Effector memory CD8-positive, alpha-beta T cell (primary cell): ENCODE measurements around the gene PPP2R2C.

ENCODE experiments used
- ATAC-seq: fragments of 150-1000 bp; cut with Tn5 transposase; replicated peaks from 2 replicates; pipeline ENCODE4 v1.10.0; 2021; ENCODE audit warnings: mild to moderate bottlenecking, moderate library complexity
- DNase-seq, 3 experiments: peaks; one replicate each; pipeline ENCODE4 v3.0.0; 2021
- H3K27ac Mint-ChIP-seq, 2 donors: one replicate each; pipeline ENCODE4 v1.8.0; 2022; ENCODE audit warnings: mild to moderate bottlenecking in 2 of 2, mixed read lengths in 2 of 2, moderate library complexity in 2 of 2
- H3K27me3 Mint-ChIP-seq, 2 donors: one replicate each; pipeline ENCODE4 v1.8.0; 2022; ENCODE audit warnings: mixed read lengths in 2 of 2
- H3K36me3 Mint-ChIP-seq: one replicate; pipeline ENCODE4 v1.8.0; 2022; ENCODE audit warnings: mild to moderate bottlenecking, moderate library complexity, mixed read lengths; ENCODE audit not compliant: insufficient read depth
- H3K4me1 Mint-ChIP-seq, 2 donors: one replicate each; pipeline ENCODE4 v1.8.0; 2022; ENCODE audit warnings: low read depth in 2 of 2, mixed read lengths in 2 of 2
- H3K4me3 Mint-ChIP-seq, 2 donors: one replicate each; pipeline ENCODE4 v1.8.0; 2022; ENCODE audit warnings: mild to moderate bottlenecking in 2 of 2, mixed read lengths in 2 of 2, moderate library complexity in 2 of 2
- H3K9me3 Mint-ChIP-seq, 2 donors: one replicate each; pipeline ENCODE4 v1.8.0; 2022; ENCODE audit warnings: mixed read lengths in 2 of 2

The PPP2R2C gene

GRCh38 chr4:6301732-6302442 lies 170.5 kb downstream of the PPP2R2C start:
- DNase-seq (no peak), ATAC-seq (no peak)
- no peak overlapping the region for H3K27ac Mint-ChIP-seq
- no peak overlapping the region for H3K4me3 Mint-ChIP-seq
- H3K4me1 Mint-ChIP-seq, result peaks cover 0 to 2% of the 10 kb centered on the region in 2 donors
- peaks cover 7 to 19% of the 10 kb centered on the region in 2 donors for H3K27me3 Mint-ChIP-seq
- H3K9me3 Mint-ChIP-seq, result no peaks in the 10 kb centered on the region
- H3K36me3 Mint-ChIP-seq, result peaks cover 9% of the 10 kb centered on the region

GRCh38 chr4:6301051-6301731 lies 171.2 kb downstream of the PPP2R2C start:
- ATAC-seq (no peak), DNase-seq (no peak)
- Mint-ChIP-seq H3K9me3 (no peaks in the 10 kb centered on the region), H3K36me3 (peaks cover 9% of the 10 kb centered on the region), H3K27ac (no peak overlapping the region), H3K4me1 (peaks cover 0 to 2% of the 10 kb centered on the region in 2 donors), H3K27me3 (peaks cover under 1 to 12% of the 10 kb centered on the region in 2 donors), H3K4me3 (no peak overlapping the region)

DNA sequence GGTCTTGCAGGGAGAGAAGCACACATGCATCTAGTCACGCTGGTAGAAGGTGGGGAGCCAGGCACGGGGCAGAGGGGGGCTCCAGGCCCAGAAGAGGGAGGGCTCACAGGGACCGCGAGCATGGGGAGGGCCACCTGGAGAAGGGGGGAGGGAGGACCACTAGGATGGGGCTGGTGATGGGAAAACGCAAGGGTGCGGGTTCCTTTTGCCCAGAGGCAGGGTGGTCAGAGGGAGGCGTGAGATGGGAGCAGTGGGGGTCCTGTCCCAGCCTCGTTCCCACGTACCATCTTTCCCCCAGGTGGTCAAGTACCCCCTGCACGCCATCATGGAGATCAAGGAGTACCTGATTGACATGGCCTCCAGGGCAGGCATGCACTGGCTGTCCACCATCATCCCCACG lies 172.1 kb downstream of the PPP2R2C start:
- no peak overlapping the region for H3K4me3 Mint-ChIP-seq
- H3K36me3 Mint-ChIP-seq, result peaks cover 9% of the 10 kb centered on the region
- no peak overlapping the region for H3K27ac Mint-ChIP-seq
- peaks cover 0 to 2% of the 10 kb centered on the region in 2 donors for H3K4me1 Mint-ChIP-seq
- H3K9me3 Mint-ChIP-seq, result no peaks in the 10 kb centered on the region
- DNase-seq, result no peak
- H3K27me3 Mint-ChIP-seq, result peaks cover 0 to 3% of the 10 kb centered on the region in 2 donors
- no peak for ATAC-seq

GRCh38 chr4:6299875-6300274 lies 172.5 kb downstream of the PPP2R2C start:
- no peak for ATAC-seq
- DNase-seq, result no peak
- H3K4me1 Mint-ChIP-seq, result peaks cover 0 to 2% of the 10 kb centered on the region in 2 donors
- H3K27me3 Mint-ChIP-seq, result no peaks in the 10 kb centered on the region
- no peaks in the 10 kb centered on the region for H3K9me3 Mint-ChIP-seq
- no peak overlapping the region for H3K27ac Mint-ChIP-seq
- H3K4me3 Mint-ChIP-seq, result no peak overlapping the region
- H3K36me3 Mint-ChIP-seq, result peaks cover 9% of the 10 kb centered on the region

DNA sequence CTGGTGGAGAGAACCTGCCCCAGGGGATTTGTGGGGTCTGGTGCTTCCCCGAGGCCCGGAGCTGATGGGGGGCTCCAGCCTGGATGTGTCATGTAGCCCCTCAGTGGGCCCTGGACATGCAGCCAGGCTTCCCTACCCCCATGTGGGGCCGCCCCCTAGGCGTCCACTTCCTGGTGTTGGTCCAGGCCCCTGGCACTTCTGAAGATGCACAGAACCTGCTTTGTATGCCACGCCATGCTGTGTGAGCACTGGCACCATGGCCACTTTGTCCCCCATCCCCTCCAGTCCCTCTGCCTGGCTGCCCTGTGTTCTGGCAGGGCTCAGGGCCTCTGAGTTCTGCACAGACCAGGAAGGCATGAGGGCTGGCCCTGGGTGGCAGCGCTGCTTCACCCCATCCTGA lies 173.6 kb downstream of the PPP2R2C start:
- ATAC-seq, result no peak
- no peaks in the 10 kb centered on the region for H3K27me3 Mint-ChIP-seq
- peaks cover 6% of the 10 kb centered on the region for H3K36me3 Mint-ChIP-seq
- no peak overlapping the region for H3K4me3 Mint-ChIP-seq
- H3K27ac Mint-ChIP-seq, result no peak overlapping the region
- H3K9me3 Mint-ChIP-seq, result no peaks in the 10 kb centered on the region
- DNase-seq, result no peak
- peaks cover 0 to 1% of the 10 kb centered on the region in 2 donors for H3K4me1 Mint-ChIP-seq

DNA sequence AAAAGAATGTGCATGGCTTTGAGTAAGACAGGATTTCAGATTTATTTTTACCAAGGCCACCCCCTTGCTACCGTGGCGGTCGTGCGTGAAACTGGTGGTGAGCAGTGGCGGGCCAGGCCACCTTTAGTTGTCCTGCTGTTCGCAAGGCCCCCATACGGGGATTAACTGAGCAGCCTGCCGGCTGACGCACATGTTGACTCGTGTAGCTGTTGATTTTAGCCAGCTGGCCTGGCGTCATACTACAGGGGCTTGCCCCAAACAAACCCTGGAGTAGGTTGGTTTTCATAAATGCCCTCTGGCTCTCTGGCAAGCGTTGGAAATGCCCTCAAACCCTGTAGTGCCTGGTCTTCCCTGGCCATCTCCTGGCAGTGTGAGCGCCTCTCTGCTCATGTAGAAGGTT lies 174.4 kb downstream of the PPP2R2C start:
- no peaks in the 10 kb centered on the region for H3K27me3 Mint-ChIP-seq
- H3K9me3 Mint-ChIP-seq, result no peaks in the 10 kb centered on the region
- H3K4me1 Mint-ChIP-seq, result no peaks in the 10 kb centered on the region
- DNase-seq (no peak), ATAC-seq (no peak)
- peaks cover 6% of the 10 kb centered on the region for H3K36me3 Mint-ChIP-seq
- H3K4me3 Mint-ChIP-seq, result no peak overlapping the region
- H3K27ac Mint-ChIP-seq, result no peak overlapping the region

DNA sequence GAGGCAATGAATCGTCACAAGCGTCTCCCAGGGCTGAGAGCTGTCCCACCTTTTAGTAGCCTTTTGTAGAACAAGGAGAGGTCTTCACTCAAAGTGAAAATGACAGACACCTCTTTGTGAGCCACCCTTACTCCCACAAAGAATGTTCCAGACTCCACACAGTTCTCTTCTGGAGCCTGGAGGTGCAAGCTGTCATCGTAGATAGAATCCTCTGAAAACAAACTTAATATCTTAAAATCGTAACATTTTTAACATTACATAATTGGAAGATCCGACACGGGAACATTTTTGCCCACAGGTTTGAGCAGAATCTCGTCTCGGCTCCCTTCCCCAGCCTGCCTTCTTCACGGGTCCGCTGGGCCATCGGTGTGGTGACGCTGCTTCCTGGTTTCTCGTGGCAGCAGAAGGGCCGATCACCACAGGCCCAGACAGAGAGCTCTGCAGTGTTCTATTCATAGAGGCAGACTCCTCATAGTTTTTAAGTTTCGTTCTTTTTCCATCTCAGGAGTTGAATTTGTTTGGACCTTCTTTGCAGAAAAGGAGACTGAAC lies 175.1 kb downstream of the PPP2R2C start:
- H3K4me3 Mint-ChIP-seq, result no peak overlapping the region
- H3K36me3 Mint-ChIP-seq, result peaks cover 5% of the 10 kb centered on the region
- H3K9me3 Mint-ChIP-seq, result no peaks in the 10 kb centered on the region
- ATAC-seq, result no peak
- H3K27ac Mint-ChIP-seq, result no peak overlapping the region
- DNase-seq, result no peak
- no peaks in the 10 kb centered on the region for H3K4me1 Mint-ChIP-seq
- H3K27me3 Mint-ChIP-seq, result no peaks in the 10 kb centered on the region

DNA sequence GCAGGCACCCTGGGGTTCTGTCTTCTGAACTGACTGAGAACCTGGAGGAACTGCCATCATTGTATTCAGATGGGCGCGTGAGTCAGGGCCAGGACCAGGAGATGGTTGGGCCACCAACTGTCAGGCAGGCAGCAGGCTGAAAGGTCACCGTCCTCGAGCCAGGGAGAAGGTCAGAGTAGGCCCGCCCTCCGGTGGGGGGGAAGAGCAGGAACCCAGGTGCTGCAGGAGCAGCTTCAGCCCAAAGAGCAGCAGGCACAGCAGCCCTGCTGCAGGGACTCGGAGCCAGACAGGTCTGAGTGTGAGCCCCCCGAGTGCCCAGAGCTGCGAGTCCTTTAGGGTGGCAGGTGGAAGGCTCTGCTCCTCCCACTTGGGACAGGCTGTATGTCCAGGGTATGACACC lies 176.4 kb downstream of the PPP2R2C start:
- H3K36me3 Mint-ChIP-seq, result no peaks in the 10 kb centered on the region

DNA sequence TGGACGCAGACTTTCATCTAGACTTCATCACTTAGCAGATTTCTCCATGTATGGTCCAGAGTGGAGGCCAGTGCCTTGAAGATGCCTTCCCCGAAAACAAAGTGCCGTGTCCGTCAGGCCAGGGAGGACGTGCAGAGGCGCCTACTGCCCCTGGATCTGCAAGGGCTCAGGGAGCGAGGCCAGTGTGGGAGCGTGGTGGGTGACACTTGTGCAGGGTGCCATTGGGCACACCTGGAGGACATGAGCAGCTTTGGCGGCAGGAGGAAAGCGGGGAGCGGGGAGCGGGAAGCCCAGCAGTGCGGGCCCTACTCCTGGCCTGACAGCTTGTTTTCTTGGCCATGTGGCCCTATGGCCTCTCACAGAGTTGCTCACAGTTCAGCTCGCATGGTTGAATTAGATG lies 176.9 kb downstream of the PPP2R2C start:
- H3K9me3 Mint-ChIP-seq, result no peaks in the 10 kb centered on the region
- no peaks in the 10 kb centered on the region for H3K36me3 Mint-ChIP-seq
- H3K4me3 Mint-ChIP-seq, result no peak overlapping the region

More for the DNA sequence above, 176.4 kb downstream of the PPP2R2C start:
- Mint-ChIP-seq H3K4me1 (no peaks in the 10 kb centered on the region), H3K27ac (no peak overlapping the region), H3K9me3 (no peaks in the 10 kb centered on the region), H3K4me3 (no peak overlapping the region), H3K27me3 (no peaks in the 10 kb centered on the region)
- DNase-seq (no peak), ATAC-seq (no peak)

DNA sequence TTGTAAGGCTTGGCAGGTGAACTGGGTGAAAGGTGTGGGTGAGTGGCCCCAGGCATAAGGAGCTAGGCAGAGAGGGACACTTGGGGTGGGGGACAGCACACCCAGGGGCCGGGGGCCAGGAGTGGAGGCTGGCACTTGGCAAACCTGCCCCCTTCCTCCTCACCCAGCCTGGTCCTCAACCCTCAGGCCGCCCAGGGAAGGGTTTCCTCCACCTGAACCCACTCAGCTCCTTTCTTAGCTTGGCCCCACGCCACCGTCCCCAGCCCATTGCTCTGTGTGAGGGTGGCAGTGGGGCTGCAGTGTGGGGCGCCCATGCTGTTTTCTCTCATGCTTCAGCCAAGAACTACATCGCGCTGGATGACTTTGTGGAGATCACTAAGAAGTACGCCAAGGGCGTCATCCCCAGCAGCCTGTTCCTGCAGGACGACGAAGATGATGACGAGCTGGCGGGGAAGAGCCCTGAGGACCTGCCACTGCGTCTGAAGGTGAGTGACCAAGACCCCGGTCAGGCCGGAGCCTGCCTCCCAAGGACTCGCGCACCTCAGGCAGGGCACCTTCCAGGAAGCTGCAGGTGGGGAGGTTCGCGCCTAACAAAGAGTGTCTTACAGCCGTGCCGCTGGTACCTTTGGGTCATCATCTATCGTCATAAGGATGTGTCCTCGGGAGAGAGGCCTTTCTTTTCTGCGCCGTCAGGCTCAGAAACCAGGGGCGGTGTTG lies 177.6 kb downstream of the PPP2R2C start:
- Mint-ChIP-seq H3K4me1 (no peaks in the 10 kb centered on the region), H3K27me3 (no peaks in the 10 kb centered on the region), H3K36me3 (no peaks in the 10 kb centered on the region), H3K27ac (no peak overlapping the region), H3K9me3 (no peaks in the 10 kb centered on the region), H3K4me3 (no peak overlapping the region)
- ATAC-seq, result no peak
- DNase-seq, result no peak

More for the DNA sequence above, 176.9 kb downstream of the PPP2R2C start:
- H3K27me3 Mint-ChIP-seq, result no peaks in the 10 kb centered on the region
- no peak overlapping the region for H3K27ac Mint-ChIP-seq
- no peak for ATAC-seq
- H3K4me1 Mint-ChIP-seq, result no peaks in the 10 kb centered on the region
- DNase-seq, result no peak

- no peak overlapping the region for H3K4me3 Mint-ChIP-seq
- DNase-seq, result no peak
- H3K9me3 Mint-ChIP-seq, result no peaks in the 10 kb centered on the region
- H3K27ac Mint-ChIP-seq, result no peak overlapping the region
- ATAC-seq, result no peak
- H3K27me3 Mint-ChIP-seq, result no peaks in the 10 kb centered on the region
- H3K36me3 Mint-ChIP-seq, result no peaks in the 10 kb centered on the region
- H3K4me1 Mint-ChIP-seq, result no peaks in the 10 kb centered on the region
Observed at GRCh38 chr4:6293661-6294060, 178.8 kb downstream of the PPP2R2C start.

DNA sequence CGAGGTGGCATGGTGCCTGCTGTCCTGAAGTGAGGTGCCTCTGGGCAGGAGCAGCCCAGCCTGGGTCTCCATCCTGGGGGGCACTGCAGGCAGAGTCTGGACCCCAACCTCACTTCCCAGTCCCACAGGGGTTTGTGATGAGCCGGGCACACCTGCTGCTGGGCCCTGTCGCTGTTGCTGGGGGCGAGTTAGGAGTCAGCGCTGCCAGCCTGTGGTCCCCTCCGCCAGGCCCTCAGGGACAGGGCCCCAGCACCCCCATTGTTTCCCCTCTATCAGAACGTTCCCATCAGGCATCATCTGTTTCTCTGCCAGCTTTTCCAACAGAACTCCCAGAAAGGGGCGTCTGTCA lies 179.3 kb downstream of the PPP2R2C start:
- DNase-seq (no peak), ATAC-seq (no peak)
- no peaks in the 10 kb centered on the region for H3K4me1 Mint-ChIP-seq
- no peaks in the 10 kb centered on the region for H3K27me3 Mint-ChIP-seq
- H3K9me3 Mint-ChIP-seq, result no peaks in the 10 kb centered on the region
- no peak overlapping the region for H3K4me3 Mint-ChIP-seq
- no peaks in the 10 kb centered on the region for H3K36me3 Mint-ChIP-seq
- no peak overlapping the region for H3K27ac Mint-ChIP-seq

DNA sequence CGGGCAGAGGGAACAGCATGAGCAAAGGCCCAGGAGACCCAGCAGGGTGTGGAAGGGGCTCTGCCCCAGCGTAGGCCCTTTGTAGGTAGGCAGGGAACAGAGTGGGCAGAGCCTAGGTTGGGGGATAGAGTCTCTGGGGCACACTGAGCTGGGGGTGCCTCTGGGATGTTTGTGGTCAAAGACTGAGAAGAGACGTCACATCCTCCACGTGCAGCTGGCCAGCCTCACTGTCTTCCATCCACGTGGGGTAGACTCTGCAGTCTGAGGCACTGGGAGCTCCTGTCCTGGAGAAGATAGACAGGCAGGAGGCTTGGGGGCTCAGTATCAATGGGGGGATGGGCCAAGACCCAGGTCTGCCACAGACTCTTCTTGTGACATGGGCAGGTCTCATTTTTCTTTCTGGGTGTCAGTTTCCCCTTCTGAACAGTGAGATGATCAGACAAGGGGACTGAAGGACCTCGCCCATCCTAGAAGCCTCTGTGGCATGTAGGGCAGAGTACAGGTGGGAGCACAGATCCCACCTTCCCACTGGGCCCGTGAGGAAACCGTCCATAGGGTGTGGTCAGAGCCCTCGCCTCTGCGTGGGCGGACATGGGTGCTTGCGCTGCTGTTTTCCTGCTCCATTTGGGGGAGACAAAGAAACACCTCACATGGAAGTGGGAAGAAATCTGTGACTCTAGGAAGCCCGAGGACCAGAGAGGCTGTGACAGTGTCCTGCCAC lies 179.9 kb downstream of the PPP2R2C start:
- Mint-ChIP-seq H3K27ac (peak overlapping the region in 1 of 2 donors; percentile 10), H3K36me3 (no peaks in the 10 kb centered on the region), H3K4me3 (no peak overlapping the region), H3K9me3 (no peaks in the 10 kb centered on the region), H3K4me1 (no peaks in the 10 kb centered on the region), H3K27me3 (no peaks in the 10 kb centered on the region)
- DNase-seq (no peak), ATAC-seq (no peak)
